NCI-H1417 treated with DMSO at 0.1 percent for 48 hours (cell line): Measurements from ENCODE around the gene C12orf42.

Experiments used
- DNase-seq: peaks from one replicate; lab custom pipeline; 2025; lab: John Stamatoyannopoulos, UW

Gene C12orf42

DNA sequence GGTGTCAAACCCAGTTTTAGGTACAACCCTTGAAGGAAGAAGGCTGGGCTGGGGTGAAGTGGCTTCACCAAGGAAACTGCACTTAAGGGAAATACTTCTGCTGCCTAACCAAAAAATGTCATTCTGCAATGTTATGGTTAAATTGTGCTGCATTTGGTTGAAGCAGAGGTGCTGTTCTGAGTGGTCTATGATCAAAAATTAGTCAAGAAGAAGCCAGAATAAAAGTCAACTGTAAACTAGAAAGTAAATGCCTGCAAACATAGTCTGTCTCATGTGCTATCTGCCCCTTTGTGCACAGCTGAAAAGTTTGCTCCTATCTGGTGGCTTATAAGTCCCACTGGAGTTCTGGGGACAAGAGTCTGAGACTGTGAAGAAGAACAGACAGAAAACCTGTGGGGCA, 158.8 kb downstream of the C12orf42 start:
- no peak for DNase-seq

DNA sequence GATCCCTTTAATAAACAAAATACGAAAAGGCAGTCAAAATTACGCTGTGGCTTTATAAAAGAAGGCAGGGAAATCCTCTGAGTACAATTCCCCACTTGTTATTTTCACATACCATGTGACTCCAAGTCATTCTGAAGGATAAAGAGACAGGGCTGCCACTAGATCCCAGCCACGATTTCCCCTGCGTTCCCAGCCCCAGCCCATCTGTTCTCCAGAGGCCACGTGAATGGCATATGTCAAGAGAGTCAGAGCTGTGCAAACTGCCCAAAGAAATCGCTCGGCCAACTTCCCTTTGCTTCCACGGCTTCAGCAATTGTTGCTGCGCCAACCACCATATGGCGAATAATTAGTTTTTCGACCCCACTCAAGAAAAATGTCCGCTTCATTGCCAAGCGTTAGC, 161.3 kb downstream of the C12orf42 start:
- DNase-seq: no peak

DNA sequence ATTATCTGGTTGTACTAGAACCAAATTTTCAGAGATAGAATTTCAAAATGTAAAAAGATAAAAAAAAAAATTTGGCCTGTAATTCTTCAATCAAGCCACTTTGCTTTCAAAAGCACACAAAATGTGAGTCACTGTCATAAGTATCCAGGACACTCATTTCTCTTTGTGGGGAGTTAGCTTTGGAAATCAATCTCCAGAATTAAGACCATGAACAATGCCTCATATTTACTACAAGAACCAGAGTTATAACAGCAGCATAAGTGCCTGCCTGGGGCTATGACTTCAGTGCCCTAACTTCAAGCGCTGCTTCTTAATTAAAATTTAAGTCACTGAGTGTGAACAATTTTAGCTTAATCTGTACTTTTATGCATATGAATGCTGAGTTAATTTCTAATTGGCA, 162.1 kb downstream of the C12orf42 start:
- no peak for DNase-seq

DNA sequence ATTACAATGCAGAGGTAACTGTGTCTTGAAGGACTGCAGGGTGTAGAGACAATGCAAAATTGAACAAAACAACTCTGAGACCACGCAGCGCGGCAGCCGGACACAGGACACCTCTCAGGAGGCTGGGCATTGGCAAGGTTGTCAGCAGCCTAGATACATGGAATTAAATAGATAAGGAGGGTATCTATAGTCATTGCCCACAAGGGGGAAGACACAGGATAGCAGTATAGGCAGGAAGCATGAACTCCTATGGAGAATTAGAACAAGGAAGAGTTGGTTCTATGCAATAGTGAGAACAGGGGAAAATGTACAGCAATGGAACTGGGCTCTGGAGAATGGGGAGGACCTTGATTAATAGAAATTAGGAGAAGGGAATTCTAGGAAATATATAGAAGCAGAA, 164.1 kb downstream of the C12orf42 start:
- no peak for DNase-seq

DNA sequence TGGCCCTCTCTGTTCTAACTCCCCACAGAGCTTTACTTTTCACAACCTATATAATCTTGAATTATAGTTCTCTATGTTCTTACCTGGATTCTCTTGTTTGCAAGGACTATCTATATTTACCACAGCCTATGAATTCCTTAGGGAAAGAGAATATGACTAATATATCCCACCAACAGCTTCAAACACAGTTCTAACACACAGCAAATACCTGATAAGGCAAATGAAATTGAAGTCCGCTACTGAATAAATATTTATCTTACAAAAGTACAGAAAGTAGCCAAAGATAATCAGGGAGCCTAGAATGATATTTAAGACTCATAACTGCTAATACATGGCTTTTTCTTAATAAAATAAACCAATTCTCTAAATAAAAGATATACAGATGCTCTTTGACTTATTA, 165.1 kb downstream of the C12orf42 start:
- DNase-seq: no peak

DNA sequence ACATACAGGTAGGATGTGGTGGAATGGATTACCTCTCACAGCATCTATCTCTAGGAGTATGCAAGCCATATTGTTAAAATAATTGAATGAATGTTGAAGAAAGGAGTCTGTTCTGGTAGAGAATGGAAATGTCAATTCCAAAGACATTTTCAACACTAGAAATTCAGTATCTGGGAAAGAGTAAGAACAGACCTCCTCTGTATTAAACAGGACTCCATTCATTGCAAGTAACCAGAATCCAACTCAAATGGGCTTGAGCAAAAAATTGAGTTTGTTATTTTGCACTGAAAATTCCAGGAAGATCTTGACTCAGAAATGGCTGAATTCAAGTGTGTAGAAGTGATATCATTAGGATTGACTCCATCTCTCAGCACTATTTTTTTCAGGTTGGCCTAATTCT, 168.1 kb downstream of the C12orf42 start:
- no peak for DNase-seq

DNA sequence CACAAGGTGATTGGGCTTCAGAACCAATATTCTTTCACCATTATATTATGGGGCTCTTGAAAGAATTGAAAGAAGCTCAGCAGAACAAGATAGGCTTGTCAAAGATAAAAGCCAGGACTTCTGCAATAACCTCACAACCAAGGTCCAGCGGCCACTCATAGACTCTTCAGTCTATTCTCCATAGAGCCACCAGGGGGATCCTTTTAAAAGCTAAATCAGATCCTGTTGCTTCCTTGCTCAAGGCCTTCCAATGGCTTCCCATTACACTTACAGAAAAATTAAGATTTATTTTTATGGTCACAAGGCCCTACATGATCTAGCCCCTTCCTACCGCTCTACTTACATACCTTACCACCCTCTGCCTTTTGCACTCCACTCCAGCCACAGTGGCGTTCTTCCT, 169.6 kb downstream of the C12orf42 start:
- DNase-seq: no peak

DNA sequence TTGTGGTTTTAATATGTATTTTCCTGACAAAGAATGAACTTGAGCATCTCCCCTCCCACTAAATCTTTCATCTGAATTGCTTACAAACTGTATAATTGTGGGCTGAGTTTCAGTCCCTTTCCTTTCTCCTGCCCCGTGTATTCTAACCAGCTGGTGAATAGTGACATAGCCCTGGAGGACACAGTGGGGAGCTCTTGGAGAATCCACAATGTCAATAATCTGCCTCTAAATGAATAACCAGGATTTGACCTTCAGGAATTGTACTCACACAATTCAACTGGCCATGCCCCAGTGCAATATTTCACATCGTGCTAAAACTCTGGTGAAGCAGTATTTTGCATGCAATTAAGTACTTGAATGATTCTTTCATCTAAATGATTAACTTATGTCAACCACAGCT, 177.2 kb downstream of the C12orf42 start:
- peak; percentile 96 for DNase-seq

DNA sequence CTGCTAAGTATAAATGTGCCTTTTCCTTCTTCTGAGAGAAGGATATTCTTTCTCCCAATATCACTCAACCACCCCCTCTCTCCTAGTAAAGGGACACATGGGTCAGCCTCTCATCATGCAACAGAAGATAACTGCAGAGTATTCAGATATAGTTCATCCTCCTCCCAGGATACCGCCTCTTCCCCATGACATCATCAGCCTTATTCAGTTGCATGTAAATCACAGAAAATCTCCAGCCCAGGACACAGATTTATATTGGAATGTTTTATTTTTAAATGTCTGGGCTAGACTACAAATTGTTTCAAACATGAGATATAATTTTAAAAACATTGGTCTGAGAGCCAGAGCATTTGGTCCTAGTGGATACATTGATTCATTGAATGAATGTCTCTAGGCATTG, 178.5 kb downstream of the C12orf42 start:
- DNase-seq: no peak

DNA sequence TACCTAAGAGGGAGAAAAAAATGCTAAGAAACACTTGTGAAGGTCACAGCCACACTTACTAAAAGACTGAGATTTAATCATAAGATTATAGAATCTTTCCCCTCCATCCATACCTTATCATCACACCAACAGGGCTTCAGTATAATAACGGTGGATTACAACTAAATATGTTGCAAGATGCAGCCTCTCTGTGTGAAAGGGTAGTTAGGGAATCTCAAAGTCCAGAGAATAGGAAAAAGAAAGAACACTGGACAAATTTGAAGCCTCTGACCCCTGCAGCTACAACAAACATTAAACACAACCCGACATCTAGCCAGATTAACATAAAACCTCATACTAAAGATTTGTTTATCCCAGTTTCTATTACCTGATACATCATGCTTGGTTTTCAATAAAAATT, 181.0 kb downstream of the C12orf42 start:
- DNase-seq: no peak

DNA sequence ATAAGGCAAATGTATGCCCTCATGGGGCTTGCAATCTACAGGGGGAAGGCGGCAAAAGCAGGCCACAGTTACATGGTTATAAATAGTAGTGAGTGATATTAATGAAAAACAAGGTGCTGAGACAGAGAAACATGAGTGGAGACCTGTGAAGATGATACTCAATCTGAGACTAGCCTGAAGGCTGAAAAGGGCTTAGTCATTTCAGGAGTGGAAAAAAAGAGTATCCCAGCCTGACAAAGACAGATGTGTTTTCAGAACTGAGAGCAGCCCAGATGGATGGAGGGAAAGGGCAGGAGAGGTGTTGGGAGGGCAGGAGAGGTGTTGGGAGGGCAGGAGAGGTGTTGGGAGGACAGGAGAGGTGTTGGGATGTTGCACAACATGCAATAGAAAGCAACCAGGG, 181.9 kb downstream of the C12orf42 start:
- DNase-seq: no peak

DNA sequence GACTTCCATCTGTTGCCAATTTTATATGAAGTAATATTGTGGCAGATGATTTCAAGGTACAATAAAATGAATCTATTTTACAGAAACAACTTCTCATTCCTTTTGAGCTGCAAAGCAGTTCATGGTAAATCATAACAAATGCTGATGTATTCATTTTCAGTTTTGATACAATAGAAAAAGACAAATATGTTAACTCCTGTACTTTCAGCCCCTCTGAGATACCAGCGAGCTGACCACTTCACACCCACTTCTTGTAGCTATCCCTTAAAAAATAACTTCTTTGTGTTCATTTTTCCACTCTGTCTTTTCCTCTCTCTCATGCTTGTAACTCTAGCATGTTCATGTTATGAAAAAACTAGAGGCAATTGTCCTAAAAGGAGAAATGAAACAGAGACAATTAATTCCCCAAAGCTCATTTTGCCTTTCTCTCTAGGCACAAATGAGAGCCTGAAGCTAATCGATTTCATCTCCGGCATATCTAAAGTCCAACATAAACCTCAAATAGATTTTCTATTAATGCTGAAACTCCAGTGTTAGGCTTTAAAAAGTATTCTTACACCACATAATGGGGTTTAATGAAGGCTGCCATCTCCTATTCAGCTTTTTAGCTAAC, 182.9 kb downstream of the C12orf42 start:
- DNase-seq: no peak

DNA sequence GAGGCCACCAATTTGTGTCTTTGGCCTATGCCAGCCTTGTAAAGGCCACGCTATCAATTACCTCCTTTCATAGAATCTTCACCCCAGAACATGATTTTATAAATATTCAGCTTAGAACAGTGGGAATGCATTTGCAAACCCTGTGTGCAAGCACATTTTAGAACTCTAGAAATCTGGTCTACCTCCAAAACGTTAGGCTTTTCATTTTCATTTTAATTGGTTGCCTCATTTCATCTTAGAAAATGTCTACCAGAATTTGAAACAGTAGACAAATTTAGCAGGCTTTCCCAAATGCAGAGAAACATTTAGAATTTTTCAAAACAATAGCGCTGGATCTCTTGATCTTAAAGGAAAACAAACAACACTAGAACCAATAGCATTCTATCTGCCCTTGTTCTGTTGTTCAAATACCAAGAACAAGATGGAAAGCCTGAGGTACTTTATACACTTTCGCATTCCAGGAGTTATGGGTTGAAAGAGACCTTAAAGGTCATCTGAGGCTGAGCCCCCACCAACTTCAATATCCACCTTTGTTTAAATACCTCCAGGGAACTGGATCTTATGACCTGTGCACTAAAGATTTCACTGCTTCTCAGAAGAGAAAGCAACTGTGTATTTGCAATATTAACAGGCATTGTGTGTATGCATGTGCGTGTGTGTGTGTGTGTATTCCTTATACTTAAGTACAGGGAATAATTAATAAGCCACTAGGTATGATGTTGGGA, 185.1 kb downstream of the C12orf42 start:
- no peak for DNase-seq

DNA sequence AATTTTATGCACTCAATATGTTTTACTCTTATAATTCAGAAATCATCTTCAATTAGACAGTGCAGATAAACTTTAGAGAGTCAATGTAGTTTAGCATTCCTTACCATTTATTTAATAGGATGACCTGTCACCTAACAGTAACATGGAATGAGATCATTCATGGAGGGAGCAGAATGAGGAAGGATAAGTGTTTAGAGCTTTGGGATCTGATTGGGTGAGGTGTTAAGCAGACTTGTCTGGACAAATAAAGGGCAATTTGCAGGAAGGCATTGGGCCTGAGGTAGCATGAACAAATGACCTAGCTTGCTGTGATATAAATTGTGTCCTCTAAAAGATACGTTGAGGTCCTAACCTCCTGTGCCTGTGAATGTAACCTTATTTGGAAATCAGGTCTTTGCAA, 187.4 kb downstream of the C12orf42 start:
- no peak for DNase-seq

DNA sequence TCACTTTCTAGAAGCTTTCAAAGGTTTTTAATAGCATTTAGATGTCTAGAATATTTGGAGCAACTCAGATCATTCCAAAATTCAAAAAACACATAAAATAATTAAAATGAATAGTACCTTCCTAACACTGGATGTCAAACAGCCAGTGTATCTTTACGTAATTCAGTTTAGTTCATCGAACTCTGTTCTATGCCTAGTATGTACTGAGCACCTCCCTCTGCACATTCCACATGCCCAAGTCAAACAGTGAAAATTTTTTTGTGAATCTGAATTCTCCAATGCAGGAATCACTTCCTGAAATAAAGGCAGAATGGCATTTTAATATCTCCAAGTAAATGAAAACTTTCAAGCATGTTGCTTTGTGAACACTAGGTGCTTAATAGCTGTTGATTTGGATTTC, 192.3 kb downstream of the C12orf42 start:
- DNase-seq: no peak

DNA sequence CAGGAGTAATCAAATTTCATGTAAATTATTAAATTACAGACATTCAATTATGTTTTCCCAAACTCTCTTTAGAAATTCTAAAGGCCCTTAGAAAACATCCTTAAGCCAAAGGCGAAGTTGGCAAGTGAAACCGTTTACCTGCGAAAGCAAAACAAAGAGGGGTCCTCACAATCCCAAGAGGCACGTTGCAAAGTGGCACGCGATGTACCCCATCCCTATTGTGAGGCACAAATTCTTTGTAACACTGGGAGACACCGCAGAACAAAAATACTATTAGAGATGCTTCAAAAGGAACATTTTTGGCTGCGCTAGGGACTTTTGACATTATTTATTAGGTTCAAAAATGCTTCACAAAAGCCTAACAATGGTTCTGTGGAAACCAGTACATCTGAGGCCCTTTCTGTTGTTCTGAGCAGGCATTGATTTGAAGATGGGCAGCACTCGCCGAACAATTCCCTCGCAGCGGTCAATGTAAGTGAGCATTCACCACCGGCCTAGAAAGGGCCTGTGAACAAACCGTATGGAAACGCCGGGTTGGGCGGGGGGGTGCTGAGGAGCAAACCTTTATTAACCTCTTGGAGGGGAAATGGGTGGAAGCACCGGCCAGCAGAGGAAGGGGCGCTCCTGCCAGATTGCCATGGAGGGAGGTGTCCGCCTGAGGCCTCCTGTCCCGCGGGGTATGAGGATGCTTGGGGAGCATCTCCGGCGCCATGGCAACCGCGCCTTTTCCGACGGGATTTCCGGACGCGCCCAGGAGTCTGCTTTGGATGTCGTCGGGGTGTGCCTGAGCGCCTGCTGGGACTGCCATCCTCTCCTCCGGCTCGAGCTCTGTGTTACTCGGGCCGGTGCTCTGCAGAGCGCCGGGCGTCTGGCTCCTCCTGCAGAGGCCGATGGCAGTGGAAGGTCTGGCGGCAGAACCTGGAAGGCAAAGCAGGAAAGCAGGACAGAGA, 193.9 kb downstream of the C12orf42 start:
- DNase-seq: no peak

DNA sequence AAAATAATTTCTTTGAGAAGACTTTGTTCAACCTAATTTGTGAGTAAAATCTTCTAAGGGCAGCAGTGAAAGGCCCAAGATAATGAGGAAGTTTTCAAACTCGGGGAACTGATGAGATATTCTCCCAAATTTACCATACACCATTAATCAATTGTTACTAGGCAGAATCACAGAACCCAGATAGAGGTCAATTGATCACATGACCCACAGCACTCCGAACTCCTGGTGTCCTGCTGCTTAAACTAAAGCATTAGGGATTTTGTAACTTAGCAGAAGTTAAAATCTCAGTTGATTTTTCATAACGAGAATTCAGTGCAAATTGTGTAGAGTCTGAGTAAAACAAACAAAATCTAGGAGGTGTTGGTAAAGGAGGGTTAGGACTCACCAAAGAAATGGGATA, 207.8 kb downstream of the C12orf42 start:
- no peak for DNase-seq

DNA sequence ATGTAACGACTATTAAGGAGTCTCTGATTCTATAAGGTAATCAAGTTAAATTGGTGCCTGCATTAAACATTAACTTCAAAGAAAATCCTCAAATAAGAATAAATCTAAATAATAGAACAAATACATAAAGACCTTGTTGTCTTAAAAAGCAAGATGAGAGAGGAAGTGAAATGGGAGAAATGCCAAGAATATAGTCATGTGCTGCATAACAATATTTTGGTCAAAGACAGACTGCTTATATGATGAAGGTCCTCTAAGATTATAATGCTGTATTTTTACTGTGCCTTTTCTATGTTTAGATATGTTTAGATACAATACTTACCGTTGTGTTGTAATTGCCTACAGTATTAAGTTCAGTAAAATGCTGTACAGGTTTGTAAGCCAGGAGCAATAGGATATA, 213.6 kb downstream of the C12orf42 start:
- no peak for DNase-seq

DNA sequence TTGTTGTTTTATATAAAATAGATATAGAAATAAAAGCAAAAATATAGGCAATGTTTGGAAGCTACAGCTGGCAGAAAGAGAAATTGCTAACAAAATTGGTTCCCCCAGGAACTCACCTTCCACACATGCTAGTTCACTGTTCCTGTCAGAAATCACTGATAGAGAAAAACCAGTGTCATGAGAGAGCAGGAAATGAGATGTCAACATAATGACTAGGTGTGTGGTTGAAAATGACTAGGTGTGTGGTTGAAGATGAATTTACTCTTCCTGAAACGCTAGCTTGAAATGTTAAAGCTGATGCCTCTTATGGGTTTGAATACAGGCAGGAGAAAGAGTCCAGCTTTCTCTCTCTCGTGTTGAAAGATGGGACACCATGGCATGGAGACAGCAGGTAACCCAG, 216.3 kb downstream of the C12orf42 start:
- peak; percentile 94 for DNase-seq

DNA sequence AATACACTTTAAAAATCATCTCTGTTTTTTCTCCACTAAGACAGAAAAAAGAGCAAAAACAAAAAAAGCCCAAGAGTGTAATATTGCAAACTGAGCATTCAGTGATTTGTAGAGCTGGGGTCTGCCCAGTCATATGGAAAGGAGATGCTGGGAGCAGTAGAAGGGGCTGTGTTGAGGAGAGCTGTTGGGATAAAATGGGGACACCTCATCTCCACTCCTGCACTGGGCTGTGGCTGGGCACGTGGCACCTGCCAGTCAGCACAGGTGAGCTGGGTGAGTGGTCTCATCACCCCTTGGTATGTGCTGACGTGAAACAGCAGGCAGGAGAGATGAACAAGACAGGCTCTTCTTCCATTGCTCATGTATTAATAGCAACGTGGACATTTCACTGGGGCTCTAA, 217.4 kb downstream of the C12orf42 start:
- no peak for DNase-seq

DNA sequence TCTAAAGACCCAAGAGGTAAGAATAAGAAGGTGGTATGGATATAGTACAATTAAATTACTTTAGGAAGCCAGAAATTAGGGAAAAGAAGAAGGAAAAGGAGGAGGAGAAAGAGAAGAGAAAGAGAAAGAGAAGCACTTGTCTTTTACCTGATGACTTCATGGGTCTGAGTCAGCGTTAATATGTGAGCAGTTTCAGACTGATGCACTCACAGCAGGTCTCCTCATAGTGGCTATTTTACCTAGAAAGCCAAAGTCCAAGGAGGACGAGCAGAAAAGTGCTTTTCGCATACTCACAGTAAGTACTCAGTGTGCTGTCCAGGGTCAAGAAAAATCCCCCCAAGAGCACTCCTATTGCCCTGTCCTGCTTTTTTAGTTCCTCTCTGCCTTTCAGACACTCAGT, 222.1 kb downstream of the C12orf42 start:
- no peak for DNase-seq

DNA sequence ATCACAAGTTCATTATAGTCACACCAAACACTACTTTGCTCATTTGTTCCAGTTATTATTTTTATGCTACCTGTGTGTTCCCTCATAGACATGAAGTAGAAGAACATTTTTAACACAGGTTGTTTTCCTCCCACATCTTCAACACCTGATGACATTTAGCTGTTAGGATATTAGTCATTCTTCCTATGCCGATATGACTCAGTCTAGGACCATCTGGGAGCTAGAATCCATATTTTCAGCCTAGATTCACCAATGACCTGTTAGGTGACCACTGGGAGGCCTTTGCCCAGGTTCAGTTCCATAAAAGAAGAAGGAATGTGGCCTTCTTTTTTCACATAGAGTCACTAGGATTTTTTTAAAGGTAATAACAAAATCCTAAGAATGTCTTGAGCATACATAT, 222.8 kb downstream of the C12orf42 start:
- no peak for DNase-seq

DNA sequence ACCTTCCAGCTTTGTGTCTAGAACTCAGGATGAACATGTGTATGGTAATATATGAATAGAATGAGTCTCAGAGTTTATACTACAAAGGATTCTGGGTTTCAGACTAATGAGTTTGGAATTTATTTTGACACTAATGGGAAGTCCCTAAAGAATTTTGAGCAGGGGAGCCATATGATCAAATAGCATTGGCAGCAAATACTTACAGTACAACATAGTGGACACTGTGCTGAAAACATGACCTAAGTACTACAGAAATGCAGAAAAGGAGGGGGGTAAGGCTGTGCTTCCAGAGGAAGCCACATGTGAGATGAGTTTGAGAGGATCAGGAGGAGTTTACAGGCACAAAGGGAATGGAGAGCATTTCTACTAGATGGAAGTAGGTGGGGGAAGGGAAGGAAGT, 225.8 kb downstream of the C12orf42 start:
- DNase-seq: no peak
